A673 (cell line): ENCODE data around the gene PGF. TPM values are rescaled to one million over a fixed set of nuclear protein-coding genes. Genes with fewer than 3 reads are reported as not detected.

ENCODE experiments used
- BruUV-seq: library from RNA; stranded (reverse); fragments of 400-500 nt; replicated peaks from 2 replicates; lab custom pipeline; 2021; lab: Mats Ljungman, UMichigan
- CTCF ChIA-PET: fragments of 300-600 bp; sonication (Branson Sonifier 250); formaldehyde crosslinking; loops from one replicate; lab custom pipeline; 2022; ENCODE audit warnings: antibody characterized with exemption; lab: Charles Lee
- POLR2A ChIA-PET: fragments of 300-600 bp; sonication (Branson Sonifier 250); formaldehyde crosslinking; loops from one replicate; lab custom pipeline; 2022; ENCODE audit warnings: antibody characterized with exemption; ENCODE audit not compliant: low non-redundant PET; lab: Charles Lee
- DNase-seq: peaks from one replicate; pipeline ENCODE4 v3.0.0-alpha.2; 2015; ENCODE audit warnings: low spot score
- H3K27ac ChIP-seq: fragments of 200-600 bp; sonication (generic); 2 replicates; pipeline ENCODE4 v1.5.1; 2016; ENCODE audit warnings: mixed run types, low read depth, mild to moderate bottlenecking, mixed read lengths, antibody characterized with exemption, low read length; ENCODE audit not compliant: poor library complexity, severe bottlenecking
- H3K27me3 ChIP-seq: fragments of 200-600 bp; sonication (generic); replicated peaks from 2 replicates; pipeline ENCODE4 v1.6.1; 2017; ENCODE audit warnings: mixed run types, low read depth, mild to moderate bottlenecking, mixed read lengths, antibody characterized with exemption, low read length; ENCODE audit not compliant: insufficient read depth, poor library complexity
- H3K36me3 ChIP-seq: fragments of 200-600 bp; sonication (generic); 2 replicates; pipeline ENCODE4 v1.6.1; 2016; ENCODE audit warnings: mixed run types, mild to moderate bottlenecking, mixed read lengths, antibody characterized with exemption, low read length; ENCODE audit not compliant: insufficient read depth, poor library complexity, severe bottlenecking
- H3K4me1 ChIP-seq: fragments of 200-600 bp; sonication (generic); 2 replicates; pipeline ENCODE4 v1.6.1; 2017; ENCODE audit warnings: mixed run types, mild to moderate bottlenecking, mixed read lengths, antibody characterized with exemption, low read length; ENCODE audit not compliant: insufficient read depth, poor library complexity, severe bottlenecking
- H3K4me3 ChIP-seq: fragments of 200-600 bp; sonication (generic); 2 replicates; pipeline ENCODE4 v1.5.1; 2016; ENCODE audit warnings: low read depth, mixed run types, mild to moderate bottlenecking, mixed read lengths, low read length; ENCODE audit not compliant: poor library complexity, severe bottlenecking
- H3K9me3 ChIP-seq: fragments of 200-600 bp; sonication (generic); 2 replicates; pipeline ENCODE4 v1.6.1; 2016; ENCODE audit warnings: mixed run types, low read depth, mild to moderate bottlenecking, mixed read lengths, antibody characterized with exemption, low read length; ENCODE audit not compliant: poor library complexity, severe bottlenecking
- CTCF ChIP-seq: fragments of 300-800, 200-600 bp; sonication (generic); conservative IDR thresholded peaks from 2 replicates; pipeline ENCODE4 v1.5.1; 2017; ENCODE audit warnings: low read depth, mild to moderate bottlenecking, antibody characterized with exemption, low read length, moderate library complexity, mixed read lengths
- EZH2 ChIP-seq: fragments of 200-600 bp; sonication (generic); IDR thresholded peaks from 2 replicates; pipeline ENCODE4 v1.6.1; 2017; ENCODE audit warnings: borderline replicate concordance, low read depth, mild to moderate bottlenecking, mixed read lengths, antibody characterized with exemption, low read length; ENCODE audit not compliant: poor library complexity, severe bottlenecking
- intact Hi-C: fragments of 100-400 bp; cut with micrococcal nuclease; formaldehyde crosslinking; loops from one replicate; pipeline ENCODE4 v1.10.0; 2022; ENCODE audit not compliant: unreplicated experiment
- total RNA-seq: library from RNA; stranded (reverse); gene quantifications from 2 replicates; pipeline ENCODE4 v1.2.3, GENCODE V29; 2021

Gene PGF
- total RNA-seq, 1 experiment from 2014 or later = 48.1 TPM

- H3K9me3 ChIP-seq = no peaks in the 10 kb centered on the region
- H3K27ac ChIP-seq = peak overlapping the region; percentile 23
- ChIA-PET CTCF (no interaction called here), POLR2A (no interaction called here)
- no TSS peak for BruUV-seq
- peaks cover 18% of the 10 kb centered on the region for H3K4me1 ChIP-seq
- intact Hi-C loops = loop anchor here (5.0 kb wide), 1 partner anchor 116 kb away; the partner anchor contains the start of gene ZC2HC1C
- no peaks in the 10 kb centered on the region for H3K27me3 ChIP-seq
- H3K4me3 ChIP-seq = no peak overlapping the region
- no peak for TF ChIP-seq EZH2
- TF ChIP-seq CTCF = no peak
- DNase-seq = no peak
- no peaks in the 10 kb centered on the region for H3K36me3 ChIP-seq
Observed at GRCh38 chr14:74950795-74951442, 4.5 kb downstream of the PGF start.

DNA sequence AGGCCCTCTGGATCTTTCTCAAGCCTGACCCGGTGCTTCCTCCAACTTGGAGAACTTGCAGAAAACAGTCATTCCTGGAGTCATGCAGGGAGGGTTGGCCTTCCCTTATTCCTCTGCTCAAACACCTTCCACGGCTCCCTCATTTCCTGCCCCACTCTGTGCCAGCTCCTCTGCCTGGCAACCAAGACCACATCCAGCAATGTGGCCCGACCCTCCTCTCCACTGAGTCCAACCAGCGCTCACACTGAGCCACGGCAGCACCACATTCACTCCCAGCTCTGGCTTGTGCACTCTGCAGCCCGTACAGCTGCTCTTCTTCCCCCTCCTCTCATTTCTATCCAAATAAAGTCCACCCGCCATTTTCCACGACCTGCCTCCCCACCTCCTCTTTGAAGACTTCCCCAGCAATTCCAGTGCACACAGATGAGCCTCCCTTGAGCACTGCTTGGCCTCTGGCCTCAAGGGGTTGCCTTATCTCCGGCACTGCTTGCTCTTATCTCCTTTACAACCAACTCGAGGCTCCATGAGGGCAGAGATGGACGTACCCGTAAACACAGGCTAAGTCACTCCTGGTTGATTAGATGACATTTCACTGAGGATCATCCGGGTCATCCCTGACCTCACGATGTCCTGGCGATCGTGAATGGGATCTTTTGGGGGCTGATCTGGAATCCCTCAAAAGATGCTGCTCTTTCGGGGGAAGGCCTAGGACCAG, 5.4 kb downstream of the PGF start:
- intact Hi-C loops = loop anchor here (5.0 kb wide), 2 partner anchors 117 to 347 kb away; partner anchors contain the start of gene ZC2HC1C
- peak overlapping the region; percentile 27 for H3K27ac ChIP-seq
- peaks cover 17% of the 10 kb centered on the region for H3K4me1 ChIP-seq
- ChIA-PET POLR2A (no interaction called here), CTCF (no interaction called here)
- no peak overlapping the region for H3K4me3 ChIP-seq
- TF ChIP-seq CTCF = no peak
- no peak for TF ChIP-seq EZH2
- no peak for DNase-seq
- H3K9me3 ChIP-seq = no peaks in the 10 kb centered on the region
- no TSS peak for BruUV-seq
- no peaks in the 10 kb centered on the region for H3K27me3 ChIP-seq
- no peaks in the 10 kb centered on the region for H3K36me3 ChIP-seq

GRCh38 chr14:74949191-74949601, 6.2 kb downstream of the PGF start:
- intact Hi-C loops = loop anchor here (5.0 kb wide), 1 partner anchor 348 kb away; no protein-coding TSS in a partner anchor
- no peak overlapping the region for H3K4me3 ChIP-seq
- no peaks in the 10 kb centered on the region for H3K36me3 ChIP-seq
- no peak for DNase-seq
- peaks cover 9% of the 10 kb centered on the region for H3K4me1 ChIP-seq
- no peak overlapping the region for H3K27ac ChIP-seq
- no peak for TF ChIP-seq CTCF
- TF ChIP-seq EZH2 = no peak
- POLR2A ChIA-PET = no interaction called here
- CTCF ChIA-PET = interaction anchor here (0.5 kb wide), 1 partner anchor 317 kb away, joined by 5 read pairs; no protein-coding TSS in a partner anchor
- BruUV-seq = no TSS peak
- no peaks in the 10 kb centered on the region for H3K9me3 ChIP-seq
- H3K27me3 ChIP-seq = no peaks in the 10 kb centered on the region
